ENCODE results near the gene TLCD3B.

The TLCD3B gene

GRCh38 chr16:29988346-29989075, 42.6 kb downstream of the TLCD3B start:
- DNase-seq (ENCODE audit: low spot score) = no peak

GRCh38 chr16:29987371-29988085, 43.5 kb downstream of the TLCD3B start:
- DNase-seq (ENCODE audit: low spot score) = no peak

- DNase-seq (ENCODE audit: low spot score) = no peak
These were observed 44.1 kb downstream of the TLCD3B start for GRCh38 chr16:29986931-29987330.

GRCh38 chr16:29986231-29986630, 44.8 kb downstream of the TLCD3B start:
- DNase-seq (ENCODE audit: low spot score) = no peak

- no peak for DNase-seq (ENCODE audit: low spot score)
These were observed 45.7 kb downstream of the TLCD3B start for GRCh38 chr16:29985271-29985811.

- DNase-seq (ENCODE audit: low spot score) = no peak
These were observed 46.3 kb downstream of the TLCD3B start for GRCh38 chr16:29984764-29985147.

GRCh38 chr16:29984137-29984763, 46.8 kb downstream of the TLCD3B start:
- no peak for DNase-seq (ENCODE audit: low spot score)

GRCh38 chr16:29983420-29984136, 47.5 kb downstream of the TLCD3B start:
- no peak for DNase-seq (ENCODE audit: low spot score)

- no peak for DNase-seq (ENCODE audit: low spot score)
These were observed 48.3 kb downstream of the TLCD3B start for GRCh38 chr16:29982560-29983419.

GRCh38 chr16:29978564-29979270, 52.4 kb downstream of the TLCD3B start:
- no peak for DNase-seq (ENCODE audit: low spot score)

- no peak for DNase-seq (ENCODE audit: low spot score)
These were observed 53.0 kb downstream of the TLCD3B start for GRCh38 chr16:29978081-29978480.

GRCh38 chr16:29977063-29977825, 53.8 kb downstream of the TLCD3B start:
- no peak for DNase-seq (ENCODE audit: low spot score)

- DNase-seq (ENCODE audit: low spot score) = no peak
These were observed 55.1 kb downstream of the TLCD3B start for GRCh38 chr16:29975811-29976511.

- no peak for DNase-seq (ENCODE audit: low spot score)
These were observed 55.9 kb downstream of the TLCD3B start for GRCh38 chr16:29975134-29975538.

Measured in kidney tubule cell (primary cell).